CD14-positive monocyte (primary cell): ENCODE results near the gene ANXA11. TPM values are rescaled to one million over a fixed set of nuclear protein-coding genes. Genes with fewer than 3 reads are reported as not detected.
"Not testable (repeated sequence)": the region's sequence is repeated elsewhere in the genome, so short reads cannot be mapped to it uniquely, and the experiment has no call there.

ENCODE experiments used
- DNase-seq, 3 donors: peaks; one replicate each; pipeline ENCODE4 v3.0.0-alpha.2; 2011 to 2022
- H2AFZ ChIP-seq: 2 replicates; pipeline ENCODE4 v1.6.0; 2012; ENCODE audit warnings: mild to moderate bottlenecking, low read depth, low read length, inconsistent platforms; ENCODE audit not compliant: insufficient read depth, poor library complexity, severe bottlenecking
- H3K27ac ChIP-seq, 2 donors: 1 replicate in 1 of 2; 2 replicates in 1 of 2; pipeline ENCODE4 v1.5.1; 2012 to 2013; ENCODE audit warnings: low read length in 2 of 2, control low read depth in 1 of 2, inconsistent platforms in 1 of 2, low read depth in 1 of 2, mild to moderate bottlenecking in 1 of 2
- H3K27me3 ChIP-seq, 2 donors: one replicate each; pipeline versions ENCODE4 v1.6.0 to v1.6.1; 2011 to 2013; ENCODE audit warnings: low read length in 2 of 2; ENCODE audit not compliant: control insufficient read depth in 2 of 2, insufficient read depth in 2 of 2
- H3K36me3 ChIP-seq, 2 donors: replicated peaks in 1 of 2; 1 replicate in 1 of 2; 2 replicates in 1 of 2; pipeline versions ENCODE4 v1.5.1 to v1.6.1; 2012 to 2013; ENCODE audit warnings: low read length in 2 of 2, control low read depth in 1 of 2, inconsistent platforms in 1 of 2, mild to moderate bottlenecking in 1 of 2; ENCODE audit not compliant: insufficient read depth in 2 of 2, control insufficient read depth in 1 of 2
- H3K4me1 ChIP-seq, 2 donors: 1 replicate in 1 of 2; 2 replicates in 1 of 2; pipeline versions ENCODE4 v1.5.1 to v1.6.1; 2012 to 2013; ENCODE audit warnings: low read length in 2 of 2, control low read depth in 1 of 2, inconsistent platforms in 1 of 2, mild to moderate bottlenecking in 1 of 2, moderate library complexity in 1 of 2; ENCODE audit not compliant: insufficient read depth in 2 of 2, control insufficient read depth in 1 of 2
- H3K4me2 ChIP-seq: replicated peaks from 2 replicates; pipeline ENCODE3; 2012; ENCODE audit warnings: low read length, moderate library complexity, mild to moderate bottlenecking; ENCODE audit not compliant: poor library complexity, severe bottlenecking; ENCODE audit errors: extremely low read depth
- H3K4me3 ChIP-seq, 3 experiments: fragments of 200-600 bp in 1 of 3; sonication (generic) in 1 of 3; replicated peaks in 1 of 3; 1 replicate in 2 of 3; 2 replicates in 1 of 3; pipeline ENCODE4 v1.5.1; 2011 to 2013; ENCODE audit warnings: low read length in 3 of 3, mild to moderate bottlenecking in 3 of 3, control low read depth in 2 of 3, low read depth in 2 of 3, inconsistent platforms in 1 of 3, moderate library complexity in 1 of 3
- H3K79me2 ChIP-seq: 2 replicates; pipeline ENCODE4 v1.6.0; 2012; ENCODE audit warnings: mild to moderate bottlenecking, control low read depth, inconsistent platforms, low read length, moderate library complexity; ENCODE audit not compliant: insufficient read depth
- H3K9ac ChIP-seq: 2 replicates; pipeline ENCODE4 v1.6.0; 2017; ENCODE audit warnings: low read length, mild to moderate bottlenecking; ENCODE audit not compliant: insufficient read depth, poor library complexity, severe bottlenecking
- H3K9me3 ChIP-seq, 2 donors: replicated peaks in 1 of 2; 1 replicate in 1 of 2; 2 replicates in 1 of 2; pipeline versions ENCODE4 v1.5.1 to v1.6.1; 2012 to 2013; ENCODE audit warnings: low read length in 2 of 2, control low read depth in 1 of 2; ENCODE audit not compliant: control insufficient read depth in 1 of 2, insufficient read depth in 1 of 2
- H4K20me1 ChIP-seq: 2 replicates; pipeline ENCODE4 v1.6.0; 2012; ENCODE audit warnings: mild to moderate bottlenecking, low read length, control low read depth, moderate library complexity; ENCODE audit not compliant: insufficient read depth
- H3K27ac Mint-ChIP-seq, 7 donors: one replicate each; pipeline ENCODE4 v1.8.0; 2020; ENCODE audit warnings: mild to moderate bottlenecking in 7 of 7, mixed read lengths in 7 of 7, moderate library complexity in 6 of 7, inconsistent platforms in 2 of 7
- H3K27me3 Mint-ChIP-seq, 3 donors: one replicate each; pipeline ENCODE4 v1.8.0; 2021 to 2022; ENCODE audit warnings: low read depth in 3 of 3, mild to moderate bottlenecking in 3 of 3, mixed read lengths in 3 of 3, moderate library complexity in 3 of 3, inconsistent platforms in 1 of 3
- H3K36me3 Mint-ChIP-seq, 2 donors: one replicate each; pipeline ENCODE4 v1.8.0; 2020; ENCODE audit warnings: mixed read lengths in 2 of 2, inconsistent platforms in 1 of 2, mild to moderate bottlenecking in 1 of 2
- H3K4me1 Mint-ChIP-seq: one replicate; pipeline ENCODE4 v1.8.0; 2020; ENCODE audit warnings: mild to moderate bottlenecking, mixed read lengths
- H3K4me3 Mint-ChIP-seq, 2 donors: one replicate each; pipeline ENCODE4 v1.8.0; 2020; ENCODE audit warnings: mild to moderate bottlenecking in 2 of 2, mixed read lengths in 2 of 2, moderate library complexity in 1 of 2
- H3K9me3 Mint-ChIP-seq, 7 donors: one replicate each; pipeline ENCODE4 v1.8.0; 2020 to 2022; ENCODE audit warnings: mixed read lengths in 7 of 7, mild to moderate bottlenecking in 6 of 7, moderate library complexity in 6 of 7, inconsistent platforms in 2 of 7
- WGBS: methylation state at CpG from one replicate; pipeline ENCODE4 v1.1.5; 2013; ENCODE audit warnings: missing lambda C conversion rate; ENCODE audit not compliant: insufficient coverage; 5-methylcytosine and 5-hydroxymethylcytosine counted together
- intact Hi-C, 2 donors: fragments of 100-400 bp; cut with micrococcal nuclease; formaldehyde crosslinking; loops; one replicate each; pipeline versions ENCODE4 v1.15.0 to v1.15.1; 2023
- polyA plus RNA-seq, 3 donors: library from polyadenylated mRNA; depleted of rRNA in 1 of 3; unstranded in 2 of 3; stranded (reverse) in 1 of 3; fragments of 300-500 nt in 2 of 3; fragments of >200 nt in 1 of 3; fragmentation: Illumina TruSeq in 2 of 3; gene quantifications; 1 replicate in 2 of 3; 2 replicates in 1 of 3; pipeline ENCODE4 v1.2.3, GENCODE V29; 2012 to 2021

ANXA11 gene
- polyA plus RNA-seq, 3 donors: 95.6 to 174 (median 134) TPM

GRCh38 chr10:80242341-80242740 lies 37.0 kb upstream of the ANXA11 start:
- H3K36me3 Mint-ChIP-seq, DNase-seq, intact Hi-C loops: not testable (repeated sequence)

GRCh38 chr10:80236457-80236856 lies 31.1 kb upstream of the ANXA11 start:
- not testable (repeated sequence) for H3K4me1 Mint-ChIP-seq

More at GRCh38 chr10:80242341-80242740, 37.0 kb upstream of the ANXA11 start:
- not testable (repeated sequence) for H3K27ac ChIP-seq, H3K27me3 ChIP-seq, H3K79me2 ChIP-seq, H4K20me1 ChIP-seq, H3K4me1 ChIP-seq, H3K9me3 Mint-ChIP-seq, H3K9me3 ChIP-seq, H3K4me3 Mint-ChIP-seq, H3K4me3 ChIP-seq, H3K27ac Mint-ChIP-seq, H3K9ac ChIP-seq, H3K4me2 ChIP-seq, H3K36me3 ChIP-seq, H3K4me1 Mint-ChIP-seq, H2AFZ ChIP-seq, H3K27me3 Mint-ChIP-seq
- no CpG with 5 or more reads among the region's 4 CpGs for whole genome bisulfite sequencing

GRCh38 chr10:80234331-80235235 lies 29.2 kb upstream of the ANXA11 start:
- peaks cover 2 to 12% (median 4%) of the 10 kb centered on the region in 7 donors for H3K9me3 Mint-ChIP-seq
- H4K20me1 ChIP-seq, H3K4me3 ChIP-seq, H3K4me2 ChIP-seq, H3K27ac ChIP-seq, H3K36me3 Mint-ChIP-seq, H3K4me1 ChIP-seq, H3K4me3 Mint-ChIP-seq, H3K9me3 ChIP-seq, H2AFZ ChIP-seq, DNase-seq, H3K27ac Mint-ChIP-seq, H3K4me1 Mint-ChIP-seq, intact Hi-C loops, H3K36me3 ChIP-seq, H3K9ac ChIP-seq, H3K27me3 ChIP-seq, H3K79me2 ChIP-seq, H3K27me3 Mint-ChIP-seq: not testable (repeated sequence)
- 100% methylated on average over 1 of the region's 11 CpGs for WGBS

More at GRCh38 chr10:80236457-80236856, 31.1 kb upstream of the ANXA11 start:
- H3K36me3 Mint-ChIP-seq, H3K9me3 ChIP-seq, DNase-seq, H4K20me1 ChIP-seq, H3K27me3 ChIP-seq, H3K4me3 ChIP-seq, H3K36me3 ChIP-seq, H3K9ac ChIP-seq, H3K27me3 Mint-ChIP-seq, intact Hi-C loops, H3K27ac ChIP-seq, H3K4me2 ChIP-seq, H3K4me3 Mint-ChIP-seq, H3K79me2 ChIP-seq, H3K4me1 ChIP-seq, H2AFZ ChIP-seq: not testable (repeated sequence)
- Mint-ChIP-seq H3K27ac (peak overlapping the region in 1 of 7 donors; percentile 43), H3K9me3 (peaks cover 2 to 12% (median 4%) of the 10 kb centered on the region in 7 donors)
- no CpG with 5 or more reads among the region's 5 CpGs for whole genome bisulfite sequencing

GRCh38 chr10:80233871-80234270 lies 28.5 kb upstream of the ANXA11 start:
- H3K9me3 ChIP-seq, H4K20me1 ChIP-seq, H3K36me3 Mint-ChIP-seq, H3K4me2 ChIP-seq, H3K27me3 Mint-ChIP-seq, H2AFZ ChIP-seq, DNase-seq, intact Hi-C loops, H3K79me2 ChIP-seq, H3K4me3 Mint-ChIP-seq, H3K4me3 ChIP-seq, H3K27me3 ChIP-seq, H3K9ac ChIP-seq, H3K36me3 ChIP-seq, H3K27ac Mint-ChIP-seq, H3K27ac ChIP-seq, H3K4me1 ChIP-seq, H3K4me1 Mint-ChIP-seq: not testable (repeated sequence)
- peaks cover 2 to 12% (median 4%) of the 10 kb centered on the region in 7 donors for H3K9me3 Mint-ChIP-seq
- no CpG with 5 or more reads among the region's 1 CpG for WGBS
